ENCODE data around the gene AMBRA1.

GRCh38 chr11:46551261-46551660 is 42.6 kb downstream of the AMBRA1 start:
- TF ChIP-seq, protein P1, sequence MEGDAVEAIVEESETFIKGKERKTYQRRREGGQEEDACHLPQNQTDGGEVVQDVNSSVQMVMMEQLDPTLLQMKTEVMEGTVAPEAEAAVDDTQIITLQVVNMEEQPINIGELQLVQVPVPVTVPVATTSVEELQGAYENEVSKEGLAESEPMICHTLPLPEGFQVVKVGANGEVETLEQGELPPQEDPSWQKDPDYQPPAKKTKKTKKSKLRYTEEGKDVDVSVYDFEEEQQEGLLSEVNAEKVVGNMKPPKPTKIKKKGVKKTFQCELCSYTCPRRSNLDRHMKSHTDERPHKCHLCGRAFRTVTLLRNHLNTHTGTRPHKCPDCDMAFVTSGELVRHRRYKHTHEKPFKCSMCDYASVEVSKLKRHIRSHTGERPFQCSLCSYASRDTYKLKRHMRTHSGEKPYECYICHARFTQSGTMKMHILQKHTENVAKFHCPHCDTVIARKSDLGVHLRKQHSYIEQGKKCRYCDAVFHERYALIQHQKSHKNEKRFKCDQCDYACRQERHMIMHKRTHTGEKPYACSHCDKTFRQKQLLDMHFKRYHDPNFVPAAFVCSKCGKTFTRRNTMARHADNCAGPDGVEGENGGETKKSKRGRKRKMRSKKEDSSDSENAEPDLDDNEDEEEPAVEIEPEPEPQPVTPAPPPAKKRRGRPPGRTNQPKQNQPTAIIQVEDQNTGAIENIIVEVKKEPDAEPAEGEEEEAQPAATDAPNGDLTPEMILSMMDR (IDR thresholded peaks at IDR 0.05), result no peak
- TF ChIP-seq POLR2AphosphoS5 (IDR thresholded peaks at IDR 0.05) (no peak), POLR2A (IDR thresholded peaks at IDR 0.05) (no peak)

Measured in upper lobe of left lung (tissue), 4 donors.